Stimulated activated CD8-positive, alpha-beta memory T cell treated with anti-CD3 and anti-CD28 coated beads, Interleukin-12 subunit alpha, Interleukin-12 subunit beta, amount 100 ng/mL, for 1 hour (primary cell): ENCODE data around the gene GNAL.
A peak's percentile ranks its signal among the peaks of the same experiment; 100 is the strongest.
"Not testable (repeated sequence)": the region's sequence is repeated elsewhere in the genome, so short reads cannot be mapped to it uniquely, and the experiment has no call there.

Experiments
- DNase-seq: peaks from one replicate; pipeline ENCODE4 v3.0.0-alpha.2; 2020; ENCODE audit warnings: low read depth

GNAL gene

GRCh38 chr18:11688972-11689668 is at the start of gene GNAL:
GNAL (plus strand) TSS chr18:11689264; CDS start chr18:11689564, 300 bp downstream.
- DNase-seq = peak; percentile 2

GRCh38 chr18:11647310-11647709 is 41.8 kb upstream of the GNAL start:
- not testable (repeated sequence) for DNase-seq

DNA sequence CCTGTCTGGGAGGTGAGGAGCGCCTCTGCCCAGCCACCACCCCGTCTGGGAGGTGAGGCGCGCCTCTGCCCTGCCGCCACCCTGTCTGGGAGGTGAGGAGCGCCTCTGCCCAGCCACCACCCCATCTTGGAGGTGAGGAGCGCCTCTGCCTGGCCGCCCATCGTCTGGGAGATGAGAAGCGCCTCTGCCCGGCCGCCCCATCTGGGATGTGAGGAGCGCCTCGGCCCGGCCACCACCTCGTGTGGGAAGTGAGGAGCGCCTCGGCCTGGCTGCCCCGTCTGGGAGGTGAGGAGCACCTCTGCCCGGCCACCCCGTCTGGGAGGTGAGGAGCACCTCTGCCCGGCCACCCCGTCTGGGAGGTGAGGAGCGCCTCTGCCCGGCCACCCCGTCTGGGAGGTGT is 41.3 kb upstream of the GNAL start:
- DNase-seq = not testable (repeated sequence)

DNA sequence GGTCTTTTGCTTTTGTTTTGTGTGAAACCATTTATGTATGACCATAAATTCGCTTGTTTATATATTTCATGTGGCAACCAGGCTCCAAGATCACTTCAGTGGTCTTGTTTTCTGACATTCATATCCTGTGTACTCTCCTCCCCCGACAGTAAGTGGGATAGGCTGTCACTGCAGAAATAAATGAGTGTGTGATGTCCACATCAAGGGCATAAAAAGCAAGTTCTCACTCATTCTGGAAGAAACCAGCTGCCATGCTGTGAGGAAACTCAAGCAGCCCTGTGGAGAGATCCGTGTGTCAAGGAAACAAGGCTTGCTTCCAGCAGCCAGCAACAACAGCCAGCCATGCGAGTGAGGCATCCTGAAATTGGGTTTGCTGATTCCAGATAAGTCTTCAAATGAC is 39.2 kb upstream of the GNAL start:
- DNase-seq = no peak

DNA sequence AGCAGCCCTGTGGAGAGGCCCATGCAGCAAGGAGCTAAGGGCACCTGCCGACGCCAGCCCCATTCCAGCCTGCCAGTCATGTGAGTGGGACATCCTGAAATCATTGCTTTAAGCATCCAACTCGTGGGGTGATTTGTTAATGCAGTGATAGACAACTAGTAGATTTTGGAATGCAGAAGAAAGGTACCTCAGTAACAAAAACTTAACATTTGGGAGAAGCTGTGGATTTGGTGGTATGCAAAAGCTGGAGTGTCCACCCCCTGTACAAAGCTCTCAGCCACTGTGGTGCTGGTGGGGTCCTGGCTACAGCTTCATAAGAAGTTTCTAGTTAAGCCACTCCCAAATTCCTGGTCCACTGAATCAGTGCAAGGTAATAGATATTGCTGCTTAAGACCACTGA is 37.2 kb upstream of the GNAL start:
- no peak for DNase-seq

GRCh38 chr18:11653521-11653920 is 35.5 kb upstream of the GNAL start:
- no peak for DNase-seq

DNA sequence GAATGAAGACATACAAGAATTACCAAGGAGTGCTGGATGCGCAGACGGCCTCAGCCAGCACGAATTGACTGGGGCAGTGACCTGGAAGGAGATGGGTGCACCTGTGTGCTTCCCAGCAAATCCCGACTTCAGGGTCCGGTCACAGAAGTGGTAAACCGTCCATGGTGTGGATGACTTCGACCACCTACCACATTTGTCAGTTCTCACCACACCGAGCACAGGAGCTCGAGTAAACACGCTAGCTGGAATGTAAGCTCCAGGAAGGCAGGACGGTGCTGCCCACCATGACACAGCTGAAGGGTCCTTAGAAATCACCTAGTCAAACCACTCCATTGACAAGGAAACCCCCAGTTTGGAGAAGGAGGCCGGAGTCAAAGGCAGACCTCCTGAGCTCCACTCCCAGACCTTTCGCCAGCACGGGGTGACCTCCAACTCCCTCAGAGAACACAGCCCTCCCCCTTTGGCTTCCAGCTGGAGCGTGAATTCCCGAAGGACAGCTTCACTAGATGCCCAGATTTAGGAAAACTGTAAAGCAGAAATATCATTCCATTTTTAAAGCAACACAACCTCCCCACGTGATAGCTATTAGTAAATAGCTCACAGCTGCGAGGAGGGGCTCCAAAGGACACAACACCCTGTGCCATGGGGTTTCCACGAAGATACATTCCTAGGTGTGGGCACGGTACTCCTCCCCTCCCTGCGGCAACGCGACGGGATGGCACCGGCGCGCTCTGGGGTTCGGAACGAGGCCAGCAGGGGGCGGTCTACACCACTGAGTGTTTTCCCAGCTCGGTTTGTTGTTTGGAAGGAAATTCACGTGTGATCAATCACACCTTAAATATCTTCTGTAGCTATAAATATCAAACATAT is 34.1 kb upstream of the GNAL start:
- peak; percentile 4 for DNase-seq

- DNase-seq = no peak
These were observed 33.5 kb upstream of the GNAL start for GRCh38 chr18:11655606-11655932.

GRCh38 chr18:11657152-11657551 is 31.9 kb upstream of the GNAL start:
- no peak for DNase-seq

DNA sequence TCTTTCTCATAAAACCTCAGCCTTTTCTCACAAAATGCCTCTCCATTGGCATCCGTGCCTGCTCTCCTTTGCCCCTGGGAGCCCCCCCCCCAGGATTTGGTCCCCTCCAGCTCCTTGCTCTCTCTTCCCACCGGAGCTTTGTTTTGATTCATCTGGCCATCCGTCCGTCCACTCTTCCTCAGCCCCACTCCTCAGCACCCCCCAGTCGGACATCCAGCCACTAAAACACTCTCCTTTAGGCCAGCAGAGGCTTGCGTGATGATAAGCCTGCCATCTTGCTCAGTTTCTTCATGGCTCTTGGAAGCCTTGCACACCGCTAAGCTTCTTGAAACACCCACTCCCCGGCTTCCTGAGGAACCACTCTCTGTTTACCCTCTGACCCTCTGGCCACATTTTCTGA is 31.5 kb upstream of the GNAL start:
- no peak for DNase-seq

GRCh38 chr18:11658019-11658418 is 31.0 kb upstream of the GNAL start:
- no peak for DNase-seq

DNA sequence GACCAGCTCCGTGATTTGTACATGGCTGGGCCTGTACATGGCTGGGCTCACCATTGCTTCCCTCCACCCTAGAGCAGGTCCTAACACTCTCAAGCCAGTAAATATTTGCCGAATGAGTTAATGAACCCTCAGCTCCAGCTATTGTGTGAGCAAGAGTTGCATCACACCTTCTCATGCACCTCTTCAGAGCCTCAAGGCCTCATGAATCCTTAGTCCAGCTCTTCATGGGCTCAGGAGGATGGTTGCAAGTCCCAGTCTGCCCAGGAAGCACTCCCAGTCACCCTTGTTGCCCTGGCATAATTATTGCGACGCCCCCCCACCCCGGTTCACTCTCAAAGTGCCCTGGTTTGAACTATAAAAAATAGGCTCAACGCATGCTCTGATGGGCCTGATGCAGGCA is 30.1 kb upstream of the GNAL start:
- no peak for DNase-seq

DNA sequence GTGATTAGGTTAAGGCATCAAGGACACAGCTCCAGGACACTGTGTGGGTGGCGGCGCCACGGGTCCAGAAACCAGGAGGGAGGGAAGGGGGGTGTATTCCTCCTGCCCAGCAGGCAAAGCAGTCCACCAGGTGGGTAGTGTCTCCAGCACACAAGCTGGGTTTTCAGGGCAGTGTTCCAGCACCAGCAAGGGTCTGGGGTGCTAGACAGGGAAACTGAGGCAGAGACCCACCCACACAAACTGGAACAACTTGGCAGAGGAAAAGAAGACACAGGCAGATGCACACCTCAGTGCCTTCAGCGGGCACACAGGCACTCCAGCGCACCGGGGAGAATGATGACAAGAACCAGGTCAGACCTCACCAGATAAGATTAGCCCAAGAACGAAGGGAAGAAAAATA is 28.4 kb upstream of the GNAL start:
- no peak for DNase-seq

- DNase-seq = no peak
These were observed 27.6 kb upstream of the GNAL start for GRCh38 chr18:11661430-11661829.

DNA sequence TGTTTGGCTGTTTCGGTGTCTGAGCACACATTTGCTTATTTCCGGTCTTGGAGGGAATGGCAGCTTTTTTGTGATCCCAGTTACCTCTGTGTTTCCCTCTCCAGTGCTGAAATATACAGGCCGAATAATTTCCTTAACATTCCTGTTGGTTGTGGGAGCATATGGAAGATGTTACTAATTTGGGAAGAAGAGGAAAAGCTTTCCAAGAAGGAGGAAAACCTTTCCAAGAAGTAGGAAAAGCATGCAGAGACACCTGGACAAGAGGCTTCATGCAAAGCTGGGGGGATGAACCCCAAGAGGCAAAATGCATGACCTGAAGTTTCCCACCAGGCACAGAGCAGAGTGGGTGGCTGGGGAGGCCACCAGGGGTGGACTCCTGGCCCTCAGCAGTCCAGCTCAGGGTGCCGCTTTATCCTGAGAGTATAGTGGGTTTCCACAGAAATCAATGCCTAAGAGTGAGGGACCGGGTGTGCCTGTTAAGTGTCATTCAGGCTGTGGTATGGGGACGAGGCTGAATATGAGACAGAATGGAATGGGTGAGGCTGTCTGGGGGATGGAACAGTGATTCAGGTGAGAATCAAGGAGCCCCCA is 25.5 kb upstream of the GNAL start:
- no peak for DNase-seq

DNA sequence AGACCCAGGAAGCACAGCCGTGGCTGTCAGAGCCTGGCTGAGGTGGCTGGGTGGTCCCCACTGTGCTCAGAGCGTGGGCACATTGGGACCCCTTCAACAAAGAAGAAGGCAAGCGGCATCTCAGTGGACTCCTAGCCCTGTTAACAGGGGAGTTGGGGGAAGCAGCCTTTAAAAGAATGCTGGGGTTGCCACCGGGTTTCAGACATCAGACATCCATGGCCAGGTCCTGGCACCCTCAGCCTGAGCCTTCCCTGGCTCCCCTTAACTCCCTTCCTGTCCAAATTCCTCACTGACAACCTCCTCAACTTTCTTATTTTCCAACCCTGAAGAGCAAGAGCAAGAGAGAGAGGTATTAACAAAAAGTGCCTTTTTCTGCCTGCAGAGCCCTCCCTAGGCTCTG is 24.8 kb upstream of the GNAL start:
- no peak for DNase-seq

GRCh38 chr18:11665146-11665545 is 23.9 kb upstream of the GNAL start:
- no peak for DNase-seq

DNA sequence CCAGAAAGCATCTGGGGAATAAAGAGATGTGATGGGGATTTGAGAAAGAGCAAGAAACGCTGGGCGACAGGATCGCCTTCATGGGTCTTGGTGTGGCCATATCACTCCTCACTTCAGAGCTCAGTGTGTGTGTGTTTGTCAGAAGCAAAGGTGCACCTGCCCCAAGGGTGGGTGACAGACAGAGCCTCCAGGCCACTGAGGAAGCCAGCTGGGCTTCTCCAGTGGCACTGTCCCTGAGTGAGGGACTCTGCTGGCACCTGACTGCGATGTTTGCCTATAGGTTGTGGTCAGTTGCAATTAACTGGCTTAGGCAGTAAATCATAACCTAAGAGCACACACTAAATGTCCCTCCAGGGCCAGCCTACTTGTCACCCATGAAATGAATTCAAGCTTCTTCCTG is 23.5 kb upstream of the GNAL start:
- DNase-seq = no peak

DNA sequence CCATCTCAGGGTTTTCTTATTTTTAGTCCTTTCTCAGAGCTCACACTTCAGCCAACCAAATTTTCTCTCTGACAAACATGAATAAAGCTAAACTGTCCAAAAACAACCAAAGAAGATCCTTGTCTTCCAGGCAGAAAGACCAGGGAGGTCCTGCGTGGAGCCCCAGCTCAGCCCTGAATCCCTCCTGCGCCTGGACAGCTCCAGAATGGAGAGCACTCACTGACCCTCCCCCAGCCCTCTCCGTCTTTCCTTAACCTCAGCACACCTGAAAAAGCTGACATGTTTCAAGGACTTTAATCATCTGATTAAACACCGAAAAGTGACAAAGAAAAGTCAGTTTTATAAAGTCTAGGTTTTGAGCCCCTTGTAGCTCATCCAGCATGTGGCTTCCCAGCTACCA is 22.9 kb upstream of the GNAL start:
- no peak for DNase-seq

- DNase-seq = no peak
These were observed 22.2 kb upstream of the GNAL start for GRCh38 chr18:11666831-11667230.

GRCh38 chr18:11667578-11667977 is 21.5 kb upstream of the GNAL start:
- DNase-seq = no peak

- no peak for DNase-seq
These were observed 20.5 kb upstream of the GNAL start for GRCh38 chr18:11668441-11669169.
